NCI-H1048 (cell line): ENCODE results near the gene OTOP2.
"Not testable (repeated sequence)": the region's sequence is repeated elsewhere in the genome, so short reads cannot be mapped to it uniquely, and the experiment has no call there.

Source experiments
- DNase-seq: peaks from one replicate; lab custom pipeline; 2025; lab: John Stamatoyannopoulos, UW

OTOP2 gene

GRCh38 chr17:74901353-74902135 is 22.5 kb upstream of the OTOP2 start:
- DNase-seq, result no peak

GRCh38 chr17:74903034-74903433 is 21.0 kb upstream of the OTOP2 start:
- no peak for DNase-seq

- DNase-seq, result no peak
These were observed 20.4 kb upstream of the OTOP2 start for GRCh38 chr17:74903671-74904070.

- DNase-seq, result no peak
These were observed 19.2 kb upstream of the OTOP2 start for GRCh38 chr17:74904687-74905409.

GRCh38 chr17:74906214-74906793 is 17.8 kb upstream of the OTOP2 start:
- DNase-seq, result not testable (repeated sequence)

- DNase-seq, result no peak
These were observed 17.1 kb upstream of the OTOP2 start for GRCh38 chr17:74907012-74907411.

- DNase-seq, result not testable (repeated sequence)
These were observed 15.0 kb upstream of the OTOP2 start for GRCh38 chr17:74909097-74909496.

GRCh38 chr17:74911423-74911822 is 12.7 kb upstream of the OTOP2 start:
- not testable (repeated sequence) for DNase-seq

GRCh38 chr17:74916136-74916850 is 7.8 kb upstream of the OTOP2 start:
- DNase-seq, result no peak

GRCh38 chr17:74916851-74917199 is 7.2 kb upstream of the OTOP2 start:
- no peak for DNase-seq

- DNase-seq, result no peak
These were observed 6.6 kb upstream of the OTOP2 start for GRCh38 chr17:74917430-74917829.

- DNase-seq, result no peak
These were observed 5.2 kb upstream of the OTOP2 start for GRCh38 chr17:74918906-74919305.

- no peak for DNase-seq
These were observed 4.4 kb upstream of the OTOP2 start for GRCh38 chr17:74919440-74920305.

GRCh38 chr17:74920306-74920620 is 3.8 kb upstream of the OTOP2 start:
- no peak for DNase-seq

- no peak for DNase-seq
These were observed 3.4 kb upstream of the OTOP2 start for GRCh38 chr17:74920642-74921025.

- DNase-seq, result no peak
These were observed 2.9 kb upstream of the OTOP2 start for GRCh38 chr17:74921026-74921681.

GRCh38 chr17:74921769-74922168 is 2.3 kb upstream of the OTOP2 start:
- no peak for DNase-seq

- DNase-seq, result no peak
These were observed 1.9 kb upstream of the OTOP2 start for GRCh38 chr17:74922172-74922571.

- no peak for DNase-seq
These were observed 1.2 kb upstream of the OTOP2 start, which contains the start of gene USH1G for GRCh38 chr17:74922694-74923537. TSS of gene USH1G (minus strand) at chr17:74923255. CDS start at chr17:74923073, 182 bp downstream.
